Myocyte (in vitro differentiated cells): ENCODE data around the gene RHOV. TPM values are rescaled to one million over a fixed set of nuclear protein-coding genes. Genes with fewer than 3 reads are reported as not detected.

Experiments used
- total RNA-seq: library from RNA; depleted of rRNA; stranded (reverse); fragments of >200 nt; gene quantifications from 2 replicates; pipeline ENCODE4 v1.2.3, GENCODE V29; 2014

The RHOV gene
- total RNA-seq, 1 donor from 2014 or later = not detected

Other genes starting within 250 kb of the RHOV start
- 0.94 and 2.3 TPM in 2 replicates for gene RAD51, start 179.1 kb downstream of the RHOV start, total RNA-seq
- gene RMDN3, start 119.0 kb downstream of the RHOV start, total RNA-seq = 22.2 and 25.5 TPM in 2 replicates
- 5.5 and 8.0 TPM in 2 replicates for gene GCHFR, start 110.2 kb downstream of the RHOV start, total RNA-seq
- gene C15orf62, start 104.3 kb downstream of the RHOV start, total RNA-seq = not detected in 2 replicates
- 24.3 and 24.4 TPM in 2 replicates for gene ZFYVE19, start 67.1 kb downstream of the RHOV start, total RNA-seq
- 17.9 and 51.4 TPM in 2 replicates for gene DNAJC17, start 66.8 kb downstream of the RHOV start, total RNA-seq
- gene PPP1R14D, start 45.5 kb downstream of the RHOV start, total RNA-seq = not detected in 2 replicates
- gene SPINT1, start 30.2 kb downstream of the RHOV start, total RNA-seq = not detected in 2 replicates
- gene VPS18, start 20.2 kb upstream of the RHOV start, total RNA-seq = 34.4 and 43.3 TPM in 2 replicates
- gene DLL4, start 55.1 kb upstream of the RHOV start, total RNA-seq = 0.13 TPM in 1 of 2 replicates, not detected in the other
- 5.5 and 10.4 TPM in 2 replicates for gene CHAC1, start 79.2 kb upstream of the RHOV start, total RNA-seq
- 14.0 and 14.8 TPM in 2 replicates for gene INO80, start 242.0 kb upstream of the RHOV start, total RNA-seq